Superior temporal gyrus (tissue), 1 donor: ENCODE results near the gene TNFAIP8L3.

Experiments used
- DNase-seq: peaks from one replicate; pipeline ENCODE4 v3.0.0-alpha.2; 2016; ENCODE audit errors: extremely low spot score

Gene TNFAIP8L3

DNA sequence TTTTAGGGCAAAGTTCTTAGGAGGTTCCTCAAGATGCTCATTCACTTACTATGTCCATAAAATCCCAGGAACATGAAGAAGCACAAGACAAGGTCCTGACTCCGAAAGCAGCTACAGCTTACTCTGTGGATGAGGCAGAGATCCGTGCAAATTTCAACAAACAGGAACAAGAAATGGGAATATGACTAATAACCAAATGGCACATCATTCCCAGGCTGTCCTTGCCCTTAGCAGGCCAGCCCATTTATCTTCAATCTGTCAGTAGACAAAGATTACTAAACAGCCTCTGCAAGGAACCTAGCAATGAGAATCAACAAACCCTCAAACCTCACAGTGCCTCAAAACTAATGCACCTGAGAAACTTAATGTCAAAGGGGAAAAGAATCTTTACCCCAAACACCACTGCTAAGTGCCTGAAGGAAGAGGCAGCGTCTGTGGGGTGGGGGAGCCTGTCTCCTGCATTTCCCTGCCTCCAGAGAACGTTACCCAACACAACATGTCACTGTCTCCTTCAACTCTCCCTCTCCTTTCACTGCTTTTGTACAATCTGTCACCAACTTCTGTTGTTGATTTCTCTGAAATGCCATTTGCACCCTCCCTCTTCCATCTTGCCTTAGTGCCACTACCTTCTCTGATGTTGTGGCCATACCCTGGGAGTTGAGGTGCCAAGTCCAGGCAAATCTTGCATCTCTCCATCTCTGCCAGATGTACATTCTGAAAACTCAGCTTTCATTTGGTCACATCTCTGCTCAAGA lies 4.8 kb downstream of the TNFAIP8L3 start:
- no peak for DNase-seq

DNA sequence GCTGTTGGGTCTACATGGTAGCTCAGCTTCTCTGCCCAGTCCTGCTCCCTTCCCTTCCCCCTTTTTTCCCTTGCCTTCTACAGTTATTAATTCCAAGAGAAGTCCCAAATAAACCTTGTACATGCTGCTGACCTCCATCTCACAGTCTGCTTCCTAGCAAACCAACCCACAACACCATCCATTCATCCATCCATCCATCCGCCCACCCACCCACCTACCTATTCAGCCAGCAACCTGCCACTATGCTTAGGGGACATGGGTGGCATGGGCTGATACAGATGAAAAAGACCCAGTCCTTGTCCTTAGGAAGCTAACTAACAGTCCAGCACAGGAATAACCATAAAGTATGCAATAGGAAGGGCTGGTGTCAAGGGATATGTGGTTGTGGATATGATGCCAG lies 5.7 kb downstream of the TNFAIP8L3 start:
- DNase-seq = no peak

DNA sequence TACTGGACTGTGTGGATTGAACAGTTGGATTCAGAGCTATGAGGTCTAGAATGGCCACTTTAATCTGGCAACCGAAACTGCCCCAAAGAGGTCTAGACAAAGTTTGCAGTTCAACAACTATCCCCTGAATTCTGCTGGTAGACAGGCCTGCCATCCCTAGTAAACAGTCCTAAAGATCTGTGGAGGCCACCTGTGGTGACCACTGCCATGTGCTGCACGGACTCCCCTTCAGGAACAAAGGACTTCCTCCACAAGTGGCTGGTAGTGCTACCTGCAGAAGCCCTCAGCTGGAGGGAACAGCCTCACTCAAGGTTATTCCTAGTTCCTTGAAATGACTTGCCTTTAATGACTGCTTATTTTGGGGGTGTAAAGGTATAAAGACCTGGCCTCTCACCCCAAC lies 6.1 kb downstream of the TNFAIP8L3 start:
- no peak for DNase-seq

DNA sequence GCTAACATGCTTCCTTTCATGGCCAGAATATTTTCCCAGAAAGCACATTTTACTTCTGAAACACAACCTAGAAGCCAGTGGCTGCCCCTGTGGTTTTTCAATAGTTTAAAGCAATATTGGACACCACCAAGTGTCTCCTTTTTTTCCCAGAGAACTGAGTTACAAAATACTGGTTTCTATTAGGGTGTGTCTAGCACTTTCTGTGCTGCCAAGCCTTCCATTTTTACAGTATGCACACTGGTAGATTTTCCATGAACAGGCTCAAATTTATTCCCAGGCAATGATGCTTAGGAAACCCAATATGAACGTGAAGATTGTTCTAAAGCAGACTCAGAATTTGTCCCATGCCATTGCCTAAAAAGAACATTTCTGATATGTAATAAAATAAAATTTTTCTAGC lies 7.2 kb downstream of the TNFAIP8L3 start:
- no peak for DNase-seq

DNA sequence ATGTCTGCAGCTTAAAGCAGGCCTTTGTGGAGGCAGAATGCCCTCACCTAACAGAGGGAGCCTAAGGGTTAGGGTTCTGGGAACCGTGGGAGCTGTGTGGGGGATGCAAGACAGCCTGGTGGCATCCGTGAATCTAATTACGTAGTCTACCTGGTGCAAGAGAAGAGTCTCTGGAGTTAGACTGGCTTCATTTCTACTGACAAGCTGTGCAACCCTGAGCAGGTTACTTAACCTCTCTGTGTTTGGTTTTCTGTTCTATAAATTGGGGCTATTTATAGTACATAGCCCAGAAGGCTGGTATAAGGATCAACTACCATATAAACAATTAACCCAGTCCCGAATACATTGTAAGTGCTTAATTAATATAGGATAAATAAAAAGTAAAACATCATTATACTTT lies 8.3 kb downstream of the TNFAIP8L3 start:
- no peak for DNase-seq

DNA sequence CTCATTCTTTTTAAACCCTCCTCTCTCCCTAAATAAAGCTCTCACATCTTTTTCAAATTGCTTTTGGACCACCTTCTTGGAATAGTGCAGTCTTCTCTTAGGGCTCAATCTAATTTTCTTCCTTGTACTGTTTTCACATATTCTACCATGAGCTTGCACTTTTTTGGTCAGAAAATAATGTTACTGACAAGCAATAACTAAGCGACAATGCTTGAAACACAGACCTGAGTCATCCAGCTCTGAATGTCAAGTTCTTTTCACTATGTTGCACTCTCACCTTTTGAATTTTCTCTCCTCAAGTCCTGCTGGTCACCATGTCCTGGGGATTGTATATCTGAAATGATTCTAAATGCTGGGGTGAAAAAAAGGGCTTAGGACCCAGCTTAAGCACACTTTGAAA lies 8.9 kb downstream of the TNFAIP8L3 start:
- DNase-seq = no peak

DNA sequence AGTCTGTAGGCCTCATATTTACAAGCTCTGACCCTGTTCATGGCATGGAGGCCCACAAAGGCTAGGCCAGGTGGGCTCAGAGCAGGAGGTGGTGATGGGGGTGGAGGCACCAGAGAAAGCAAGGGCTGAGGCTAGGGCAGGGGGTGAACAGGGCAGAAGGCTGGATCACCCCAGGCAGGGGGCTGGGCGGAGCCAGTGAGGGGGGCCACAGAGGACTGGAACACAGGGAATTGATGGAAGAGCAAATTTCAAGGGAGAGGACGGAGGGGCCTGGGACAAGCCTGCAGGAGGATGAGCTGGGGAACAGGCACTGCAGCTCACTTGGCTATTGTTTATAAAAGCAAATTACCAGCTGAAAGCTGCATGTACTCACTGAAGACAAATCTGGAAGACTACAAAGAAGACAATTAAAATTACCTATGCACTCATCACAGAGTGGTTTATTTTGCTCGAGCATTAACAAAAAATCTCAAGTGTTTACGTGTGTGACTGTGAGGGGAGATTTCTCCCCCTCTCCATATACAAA lies 11.0 kb downstream of the TNFAIP8L3 start:
- DNase-seq = no peak

DNA sequence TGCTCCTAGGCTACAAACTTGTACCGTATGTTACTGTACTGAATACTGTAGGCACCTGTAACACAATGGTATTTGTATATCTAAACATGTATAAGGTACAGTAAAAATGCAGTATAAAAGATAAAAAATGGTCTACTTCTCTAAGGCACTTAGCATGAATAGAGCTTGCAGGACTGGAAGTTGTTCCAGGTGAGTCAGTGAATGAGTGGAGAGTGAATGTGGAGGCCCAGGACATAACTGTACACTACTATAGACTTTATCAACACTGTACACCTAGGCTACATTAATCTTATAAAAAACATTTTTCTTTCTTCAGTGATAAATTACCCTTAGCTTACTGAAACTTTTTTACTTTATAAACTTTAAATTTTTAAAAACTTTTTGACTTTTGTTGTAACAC lies 12.5 kb downstream of the TNFAIP8L3 start:
- DNase-seq = no peak

DNA sequence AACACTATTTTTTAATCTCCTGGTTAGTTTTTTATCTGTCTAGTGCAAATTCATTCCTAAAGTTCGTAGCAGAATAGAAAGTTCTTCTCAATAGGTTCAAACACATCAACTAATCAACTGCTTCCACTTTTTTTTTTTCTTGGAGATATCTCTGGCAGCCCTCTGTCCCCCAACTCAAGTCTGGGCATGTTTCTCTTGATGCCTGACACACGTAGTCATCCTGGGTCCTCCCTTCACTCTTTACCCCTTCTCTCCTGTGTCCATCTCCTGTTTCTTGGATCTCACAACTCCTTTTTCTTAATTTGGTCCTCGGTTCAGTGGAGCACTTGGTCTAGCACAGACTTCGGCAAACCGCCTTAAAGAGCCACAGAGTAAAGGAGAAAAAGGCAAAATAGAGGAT lies 14.4 kb downstream of the TNFAIP8L3 start:
- no peak for DNase-seq

DNA sequence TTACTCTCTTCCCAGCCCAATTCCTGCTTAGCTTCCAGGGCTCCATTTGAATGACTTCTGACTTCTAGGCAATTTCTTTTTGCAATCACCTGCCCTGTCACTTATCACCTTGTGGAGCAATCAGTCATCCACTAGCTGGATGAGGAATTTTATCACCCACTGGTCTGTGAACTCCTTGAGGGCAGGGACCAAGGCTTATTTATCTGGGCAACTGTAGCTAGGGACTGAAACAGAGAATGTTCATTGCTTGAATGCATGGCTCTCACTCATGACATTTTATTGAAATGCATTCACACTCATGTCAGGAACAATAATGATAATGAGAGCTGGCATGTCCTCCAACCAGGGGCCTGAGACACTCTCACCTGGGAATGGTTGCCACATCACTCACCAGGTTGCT lies 15.5 kb downstream of the TNFAIP8L3 start:
- no peak for DNase-seq

DNA sequence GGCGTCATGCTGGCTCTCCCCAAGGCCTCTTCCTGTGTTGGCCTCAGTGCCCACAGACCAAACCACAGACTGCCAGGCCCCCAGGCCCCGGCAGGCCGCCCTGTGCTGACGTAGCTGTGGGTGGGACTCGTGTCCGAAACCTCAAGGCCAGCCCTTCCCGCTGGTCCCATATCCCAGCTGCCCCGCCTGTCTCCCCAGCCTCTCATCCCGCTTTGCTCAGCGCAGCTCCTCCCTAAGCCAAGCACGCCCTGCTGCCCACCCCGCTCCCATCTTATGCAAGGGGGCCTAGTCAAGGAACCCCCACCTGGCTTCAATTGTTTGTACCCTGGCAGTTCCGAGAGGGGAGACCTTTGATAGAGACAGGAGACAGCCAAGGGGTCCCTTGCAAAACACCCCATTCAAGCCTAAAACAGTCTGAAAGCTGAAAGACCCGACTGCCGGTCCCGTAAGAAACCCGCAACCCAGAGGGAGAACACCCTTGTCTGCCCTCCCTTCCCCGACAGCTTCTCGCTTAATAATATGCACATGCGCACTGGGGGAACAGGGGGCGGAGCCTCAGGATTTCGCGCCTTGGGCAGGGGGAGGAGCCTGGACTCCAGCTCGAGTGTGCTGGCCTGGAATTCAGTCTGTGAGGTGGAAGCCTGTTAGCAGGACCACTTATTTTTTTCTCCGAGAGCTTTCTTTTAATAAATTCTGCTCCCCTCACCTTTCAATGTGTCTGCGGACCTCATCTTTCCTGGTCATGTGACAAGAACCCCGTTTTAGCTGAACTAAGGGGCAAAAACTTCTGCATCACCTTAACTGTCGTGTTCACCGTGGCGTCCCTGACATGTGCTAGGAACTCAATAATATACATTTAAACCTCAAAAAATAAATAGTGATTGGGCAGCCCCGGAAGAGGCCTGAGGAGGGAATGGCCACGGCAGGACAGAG lies 17.2 kb downstream of the TNFAIP8L3 start:
- no peak for DNase-seq

DNA sequence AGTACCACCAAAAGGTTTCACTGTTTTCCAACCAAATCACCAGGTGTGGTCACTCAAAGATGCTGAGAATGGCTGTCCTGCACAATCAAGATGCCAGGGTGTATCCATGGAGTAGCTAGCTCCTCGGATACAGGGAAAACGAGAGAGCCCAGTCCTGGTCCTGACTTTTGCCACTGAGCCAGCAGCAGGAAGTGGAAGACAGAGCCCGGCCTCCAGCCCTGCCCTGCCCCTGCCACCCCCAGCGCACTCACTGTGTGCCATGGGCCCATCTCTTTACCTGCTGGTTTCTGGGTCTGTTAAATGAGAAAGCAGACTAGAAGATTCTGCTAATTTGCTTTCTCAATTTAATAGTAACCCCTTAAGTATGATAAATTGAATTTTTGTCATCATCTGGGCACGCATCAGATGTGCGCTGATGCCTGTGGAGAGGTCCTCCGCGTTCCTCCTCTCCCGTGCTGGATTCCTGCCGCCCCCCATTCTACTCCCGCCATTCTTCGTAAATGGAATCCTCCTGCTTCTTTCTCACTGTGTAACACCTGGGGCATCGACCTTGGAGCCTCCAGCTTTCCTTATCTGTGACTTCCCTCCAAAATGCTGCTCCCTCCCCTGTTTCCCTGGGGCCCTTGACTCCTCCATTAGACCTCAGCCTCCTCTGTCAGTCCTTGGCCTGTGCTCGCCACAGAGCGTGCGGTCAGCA lies 18.0 kb downstream of the TNFAIP8L3 start:
- no peak for DNase-seq

DNA sequence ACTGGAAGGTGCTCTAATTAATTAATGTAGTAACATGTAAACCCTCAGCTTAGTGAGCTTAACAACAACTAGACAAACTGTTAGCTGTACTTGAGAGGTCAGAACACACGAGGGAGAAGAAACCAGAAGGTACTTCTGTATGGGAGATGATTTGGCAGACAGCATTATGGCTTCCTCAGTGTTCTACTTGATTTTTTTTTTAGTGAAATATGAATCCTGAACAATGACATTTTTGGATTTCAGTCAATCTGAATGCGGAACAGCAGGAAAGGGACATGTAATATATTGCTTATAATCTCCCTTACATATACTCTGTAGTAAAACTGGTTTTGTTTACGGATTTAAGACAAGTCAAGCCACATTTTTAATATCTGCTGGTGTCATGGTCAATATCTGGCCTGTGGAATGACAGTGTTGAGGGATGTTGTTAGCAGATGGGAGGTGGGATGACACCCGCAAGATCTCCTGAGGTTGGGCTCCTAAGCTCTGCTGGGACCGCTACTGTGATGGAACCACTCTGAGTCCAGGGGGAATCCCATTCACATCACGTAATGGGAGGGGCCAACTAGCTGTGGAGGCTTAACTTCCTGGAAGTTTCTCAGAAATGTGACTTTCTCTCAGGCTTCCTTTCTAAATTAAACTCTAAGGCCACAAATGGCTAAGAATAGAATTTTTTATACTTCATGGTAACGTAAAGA lies 18.7 kb downstream of the TNFAIP8L3 start:
- DNase-seq = no peak

DNA sequence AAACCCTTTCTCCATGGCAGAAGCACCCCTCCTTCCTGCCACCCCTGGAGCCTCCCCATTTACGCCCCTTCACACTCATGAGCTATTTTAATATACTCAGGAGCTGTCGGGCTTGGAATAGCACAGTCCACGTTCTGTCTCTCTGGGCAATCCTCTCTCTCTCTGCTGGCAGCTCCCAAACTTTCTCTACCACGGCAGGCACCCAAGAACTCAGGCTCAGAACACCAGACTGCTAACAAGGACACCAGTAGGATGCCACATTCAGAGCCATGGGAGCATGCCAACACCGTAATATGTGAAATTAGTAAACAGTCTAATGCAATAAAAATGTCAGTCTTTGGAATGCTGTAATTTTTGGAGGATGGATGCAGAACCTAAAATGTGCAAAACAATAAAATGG lies 19.3 kb downstream of the TNFAIP8L3 start:
- DNase-seq = no peak

DNA sequence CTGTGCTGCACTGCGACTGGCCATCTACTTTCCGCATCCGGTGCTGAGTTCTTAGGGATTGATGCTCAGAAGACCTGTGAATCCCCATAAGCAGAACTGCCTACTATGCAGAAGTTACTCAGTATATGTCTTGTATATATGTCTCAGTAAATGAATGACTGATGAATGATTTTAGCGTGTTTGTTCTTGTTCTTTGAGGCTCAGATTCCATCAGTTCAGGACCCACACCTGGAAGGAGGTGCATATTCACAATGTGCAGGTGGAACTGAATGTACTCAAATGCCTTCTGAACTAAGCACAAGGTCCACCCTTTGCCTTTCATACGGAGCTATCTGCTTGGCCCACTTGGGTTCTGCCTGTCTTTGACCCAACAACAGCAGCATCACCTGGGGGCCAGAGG lies 19.8 kb downstream of the TNFAIP8L3 start:
- DNase-seq = no peak

DNA sequence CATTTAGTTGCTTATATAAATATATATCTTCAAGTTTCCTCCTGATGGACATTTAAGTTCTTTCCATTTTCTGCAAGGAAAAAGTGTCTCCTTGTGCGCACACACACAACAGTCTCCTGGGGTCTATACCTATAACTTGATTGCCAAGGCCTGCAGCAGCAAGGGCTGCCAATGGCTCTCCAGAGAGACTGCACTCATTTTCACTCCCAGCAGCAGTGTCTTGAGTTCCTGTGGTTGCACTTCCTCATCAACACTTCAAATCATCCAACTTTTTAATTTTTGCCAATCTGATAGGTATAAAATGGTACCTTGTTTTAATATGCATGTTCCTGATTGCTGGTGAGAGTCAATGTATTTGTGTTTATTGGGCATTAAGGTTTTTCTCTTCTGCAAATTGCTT lies 23.1 kb downstream of the TNFAIP8L3 start:
- no peak for DNase-seq

DNA sequence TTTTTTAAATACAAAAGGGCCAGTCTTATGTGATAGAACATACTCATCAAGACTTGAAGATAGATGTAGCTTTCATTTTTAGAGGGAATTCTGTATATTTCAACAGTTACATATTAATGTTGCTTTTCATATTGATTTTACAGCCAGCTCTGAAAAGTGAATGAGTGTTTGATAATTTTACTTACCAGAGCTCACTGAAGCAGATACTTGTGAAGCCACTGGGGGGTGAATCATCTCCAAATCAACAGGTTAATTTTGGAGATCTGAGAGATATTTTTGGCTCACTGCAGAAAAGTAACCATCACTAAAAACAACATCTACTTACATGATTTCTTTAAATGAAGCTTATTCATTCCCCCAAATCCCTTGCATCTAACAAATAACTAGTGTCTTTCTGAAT lies 24.7 kb downstream of the TNFAIP8L3 start:
- no peak for DNase-seq

DNA sequence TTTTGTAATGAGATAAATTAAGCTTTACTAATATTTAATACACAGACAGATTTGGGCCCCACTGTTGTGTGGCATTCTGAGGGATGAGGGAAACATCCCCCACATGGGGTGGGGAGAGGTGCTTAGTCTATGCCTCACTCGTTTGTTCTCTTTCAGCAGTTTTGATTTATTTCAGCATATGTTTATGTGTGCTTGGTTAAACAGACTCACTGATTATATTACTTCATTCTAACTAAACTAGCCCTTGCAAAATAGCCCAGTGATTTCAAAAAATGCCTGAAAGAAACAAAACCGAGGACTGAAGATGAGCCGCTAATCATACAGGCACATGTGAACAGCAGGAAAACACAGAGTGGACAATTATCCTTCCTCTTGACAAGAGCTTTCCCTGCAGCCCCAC lies 27.2 kb downstream of the TNFAIP8L3 start:
- no peak for DNase-seq

DNA sequence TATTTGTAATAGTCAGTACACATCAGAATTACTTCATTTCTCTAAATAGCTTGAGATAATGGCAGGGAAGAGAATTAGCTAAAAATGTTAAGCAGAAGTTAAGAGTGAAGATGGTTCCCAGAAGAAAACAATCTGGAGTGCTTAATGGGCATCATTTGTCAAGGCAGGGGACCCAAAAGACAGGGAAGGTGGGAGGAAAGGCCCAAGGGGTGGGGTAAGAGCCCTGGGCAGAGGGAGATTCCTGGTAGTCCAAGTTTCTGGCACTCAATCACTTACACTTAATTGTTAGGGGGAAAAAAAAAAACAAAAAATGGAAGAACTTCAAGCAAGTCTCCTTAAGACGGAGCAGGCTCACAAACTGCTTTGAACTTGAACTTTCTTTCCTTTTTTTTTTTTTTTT lies 28.9 kb downstream of the TNFAIP8L3 start:
- no peak for DNase-seq

DNA sequence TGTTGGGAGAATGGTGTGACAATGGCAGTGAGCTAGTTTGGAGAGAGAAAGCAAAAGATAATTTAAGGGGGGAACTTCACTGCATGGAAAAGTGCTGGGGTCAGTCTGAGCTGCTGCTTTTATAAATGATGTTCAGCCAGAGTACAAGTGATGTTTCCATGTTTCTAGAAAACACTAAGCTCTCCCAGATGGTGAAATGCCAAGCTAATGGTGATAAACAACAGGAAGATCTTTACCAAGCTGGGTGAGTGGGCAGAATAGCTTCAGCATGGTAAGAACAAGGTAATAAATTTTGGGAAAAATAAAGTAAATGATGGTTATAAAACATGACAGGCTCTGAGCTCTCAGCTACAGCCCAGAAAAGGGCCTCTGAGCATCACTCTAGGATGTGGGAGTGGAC lies 29.4 kb downstream of the TNFAIP8L3 start:
- DNase-seq = no peak

DNA sequence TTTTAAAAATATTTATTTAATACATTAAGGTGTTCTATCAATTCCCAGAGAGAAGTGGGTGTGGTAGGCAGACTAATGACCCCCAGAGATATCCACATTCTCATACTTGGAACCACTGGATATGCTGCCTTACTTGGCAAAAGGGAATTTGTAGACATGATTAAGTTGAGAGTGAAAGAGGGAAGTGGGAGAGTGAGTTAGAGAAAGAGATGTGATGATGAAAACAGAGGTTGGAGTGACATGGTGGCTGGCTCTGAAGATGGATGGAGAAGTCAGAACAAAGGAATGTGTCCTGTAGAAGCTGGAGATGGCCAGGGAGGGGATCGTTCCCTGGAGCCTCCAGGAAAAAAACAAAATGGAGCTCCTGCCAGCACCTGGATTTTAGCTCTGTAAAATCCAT lies 32.0 kb downstream of the TNFAIP8L3 start:
- no peak for DNase-seq
